Tibial nerve (tissue), 4 donors: ENCODE results near the gene TMBIM6.

Experiments
- EP300 ChIP-seq, 2 donors: sonication (generic); formaldehyde crosslinking; IDR thresholded peaks; one replicate each; pipeline ENCODE4 v1.6.1; 2017; ENCODE audit warnings: antibody characterized with exemption in 2 of 2, mild to moderate bottlenecking in 1 of 2
- TF ChIP-seq, protein P1 (sequence below), 5 experiments: fragments of 200-600 bp in 3 of 5; fragments of 450-650 bp in 2 of 5; sonication (generic) in 3 of 5; IDR thresholded peaks; one replicate each; pipeline ENCODE4 v1.5.1; 2016 to 2019; ENCODE audit warnings: antibody characterized with exemption in 5 of 5, mild to moderate bottlenecking in 3 of 5, moderate library complexity in 2 of 5

DNA sequence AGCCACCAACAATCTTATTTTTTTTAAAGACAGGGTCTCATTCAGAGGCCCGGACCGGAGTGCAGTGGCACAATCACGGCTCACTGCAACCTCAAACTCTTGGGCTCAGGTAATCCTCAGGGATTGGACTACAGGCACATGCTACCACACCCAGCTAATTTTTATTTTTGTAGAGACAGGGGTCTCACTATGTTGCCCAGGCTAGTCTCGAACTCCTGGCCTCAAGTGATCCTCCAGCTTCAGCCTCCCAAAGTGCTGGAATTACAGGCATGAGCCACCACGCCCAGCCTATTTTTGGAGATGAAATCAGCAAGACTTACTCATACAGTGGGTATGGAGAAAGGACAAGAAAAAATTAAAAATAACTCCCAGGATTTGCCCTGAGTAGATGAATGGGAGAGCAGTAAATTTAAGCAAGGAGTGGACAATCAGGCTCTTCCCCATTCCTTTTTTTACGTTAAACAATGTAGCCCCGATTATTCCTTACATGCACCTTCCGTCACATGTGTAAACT, 47.4 kb upstream of the TMBIM6 start:
- TF ChIP-seq, protein P1, sequence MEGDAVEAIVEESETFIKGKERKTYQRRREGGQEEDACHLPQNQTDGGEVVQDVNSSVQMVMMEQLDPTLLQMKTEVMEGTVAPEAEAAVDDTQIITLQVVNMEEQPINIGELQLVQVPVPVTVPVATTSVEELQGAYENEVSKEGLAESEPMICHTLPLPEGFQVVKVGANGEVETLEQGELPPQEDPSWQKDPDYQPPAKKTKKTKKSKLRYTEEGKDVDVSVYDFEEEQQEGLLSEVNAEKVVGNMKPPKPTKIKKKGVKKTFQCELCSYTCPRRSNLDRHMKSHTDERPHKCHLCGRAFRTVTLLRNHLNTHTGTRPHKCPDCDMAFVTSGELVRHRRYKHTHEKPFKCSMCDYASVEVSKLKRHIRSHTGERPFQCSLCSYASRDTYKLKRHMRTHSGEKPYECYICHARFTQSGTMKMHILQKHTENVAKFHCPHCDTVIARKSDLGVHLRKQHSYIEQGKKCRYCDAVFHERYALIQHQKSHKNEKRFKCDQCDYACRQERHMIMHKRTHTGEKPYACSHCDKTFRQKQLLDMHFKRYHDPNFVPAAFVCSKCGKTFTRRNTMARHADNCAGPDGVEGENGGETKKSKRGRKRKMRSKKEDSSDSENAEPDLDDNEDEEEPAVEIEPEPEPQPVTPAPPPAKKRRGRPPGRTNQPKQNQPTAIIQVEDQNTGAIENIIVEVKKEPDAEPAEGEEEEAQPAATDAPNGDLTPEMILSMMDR (IDR thresholded peaks at IDR 0.05): no peak
- no peak for TF ChIP-seq EP300 (IDR thresholded peaks at IDR 0.05)
